ENCODE data around the gene DUSP22.

Gene DUSP22

GRCh38 chr6:352896-353470, 60.7 kb downstream of the DUSP22 start:
- TF ChIP-seq CTCF (IDR thresholded peaks at IDR 0.05; ENCODE audit: low read depth, low read length, missing control alignments): no peak
- DNase-seq (ENCODE audit: extremely low read depth, low read depth): no peak
- no peak overlapping the region for H3K4me3 ChIP-seq (replicated peaks; ENCODE audit: low read depth, low read length)

- H3K4me3 ChIP-seq (replicated peaks; ENCODE audit: low read depth, low read length): no peak overlapping the region
- no peak for TF ChIP-seq CTCF (IDR thresholded peaks at IDR 0.05; ENCODE audit: low read depth, low read length, missing control alignments)
- DNase-seq (ENCODE audit: extremely low read depth, low read depth): no peak
Observed at GRCh38 chr6:353642-354614, 61.6 kb downstream of the DUSP22 start.

GRCh38 chr6:354631-355280, 62.5 kb downstream of the DUSP22 start:
- no peak for DNase-seq (ENCODE audit: extremely low read depth, low read depth)
- no peak overlapping the region for H3K4me3 ChIP-seq (replicated peaks; ENCODE audit: low read depth, low read length)
- TF ChIP-seq CTCF (IDR thresholded peaks at IDR 0.05; ENCODE audit: low read depth, low read length, missing control alignments): no peak

- no peak for DNase-seq (ENCODE audit: extremely low read depth, low read depth)
- TF ChIP-seq CTCF (IDR thresholded peaks at IDR 0.05; ENCODE audit: low read depth, low read length, missing control alignments): no peak
- no peak overlapping the region for H3K4me3 ChIP-seq (replicated peaks; ENCODE audit: low read depth, low read length)
Observed at GRCh38 chr6:355373-356208, 63.3 kb downstream of the DUSP22 start.

GRCh38 chr6:356828-357251, 64.6 kb downstream of the DUSP22 start:
- H3K4me3 ChIP-seq (replicated peaks; ENCODE audit: low read depth, low read length): no peak overlapping the region
- DNase-seq (ENCODE audit: extremely low read depth, low read depth): no peak
- TF ChIP-seq CTCF (IDR thresholded peaks at IDR 0.05; ENCODE audit: low read depth, low read length, missing control alignments): no peak

- TF ChIP-seq CTCF (IDR thresholded peaks at IDR 0.05; ENCODE audit: low read depth, low read length, missing control alignments): no peak
- no peak for DNase-seq (ENCODE audit: extremely low read depth, low read depth)
- no peak overlapping the region for H3K4me3 ChIP-seq (replicated peaks; ENCODE audit: low read depth, low read length)
Observed at GRCh38 chr6:357261-357790, 65.0 kb downstream of the DUSP22 start.

All from HFF-Myc (cell line).